Right lobe of liver (tissue), 4 donors: ENCODE data around the gene TUFT1.

Source experiments
- CTCF ChIP-seq, 4 donors: fragments of 200-600 bp in 3 of 4; fragments of 450-650 bp in 1 of 4; IDR thresholded peaks; one replicate each; pipeline versions ENCODE4 v1.5.1 to v1.8.0; 2016 to 2022; ENCODE audit warnings: antibody characterized with exemption in 4 of 4, mild to moderate bottlenecking in 2 of 4
- POLR2A ChIP-seq: fragments of 450-650 bp; IDR thresholded peaks from one replicate; pipeline ENCODE4 v1.6.1; 2017; ENCODE audit warnings: antibody characterized with exemption, mild to moderate bottlenecking
- donor health status: DM: no; HTN: no; CAD: no.
- donor health status: DM: no; HTN: no; CAD: no.
- donor health status: DM: no; HTN: yes; CAD: no.

- TF ChIP-seq CTCF (IDR thresholded peaks at IDR 0.05) (no peak), POLR2A (no peak)
These were observed 50.9 kb downstream of the TUFT1 start for GRCh38 chr1:151590961-151591360.
